GM12878 (cell line): ENCODE measurements around the gene MFSD11. TPM values are rescaled to one million over a fixed set of nuclear protein-coding genes. Genes with fewer than 3 reads are reported as not detected.

Experiments used
- microRNA counts: library from miRNA; unstranded; fragments of <30 nt; microRNA quantifications from one replicate; lab custom pipeline; 2016
- microRNA-seq: library from miRNA; unstranded; fragments of <30 nt; microRNA quantifications from one replicate; pipeline ENCODE4, GENCODE V29; 2018
- polyA plus RNA-seq, 11 experiments: library from polyadenylated mRNA; depleted of rRNA in 4 of 11; unstranded in 6 of 11; stranded (reverse) in 5 of 11; fragments of >200 nt; fragmentation: Nextera tagmentation in 4 of 11; fragmentation: Illumina TruSeq in 1 of 11; extraction: Ambion mirVana in 4 of 11; extraction: Trizol in 1 of 11; gene quantifications; 1 replicate in 1 of 11; 2 replicates in 10 of 11; pipeline versions ENCODE4 v1.2.1 to v1.2.3, GENCODE V29; 2011 to 2016; ENCODE audit warnings: inconsistent platforms in 2 of 11, missing spikeins in 2 of 11, low read depth in 1 of 11
- small RNA-seq: library from RNA; depleted of rRNA; stranded (forward); fragments of <200 nt; gene quantifications from one replicate; pipeline ENCODE3, GENCODE V24; 2014
- total RNA-seq, 4 experiments: library from RNA; depleted of rRNA in 3 of 4; stranded (reverse); fragments of >200 nt in 3 of 4; fragmentation: Illumina TruSeq in 1 of 4; extraction: Trizol in 1 of 4; gene quantifications; 2 replicates each; pipeline versions ENCODE4 v1.2.1 to v1.2.3, GENCODE V29; 2013 to 2021

Gene MFSD11
- total and polyA plus RNA-seq, 10 of the 15 experiments (the other 5 are each of a cell fraction or from before 2014, with no cell fraction given): 11.0 to 19.4 (median 15.5) TPM

MicroRNAs within 50 kb of the gene (microRNA counts, 767-probe panel; counts per million panel counts)
- 55.3 counts per million for microRNA hsa-miR-636 (lab: Ali Mortazavi, UCI)

Small RNAs within 50 kb of the gene (microRNA-seq; reads per million reads assigned to microRNA genes)
- 4.1 reads per million, percentile 24 among the genes with 10 or more reads in this experiment for gene MIR636

Small RNAs within 50 kb of the gene (small RNA-seq; reads per million reads assigned to genes)
- gene AC005837.3: not detected
- not detected for gene RF02271
- gene RNU6-97P: not detected
- 0.16 reads per million for gene RNY4P36

Other genes starting within 250 kb of the MFSD11 start
Only the 7 nearest of the 10 such genes appear.
- 0.23 TPM in 1 of 2 replicates, not detected in the other for gene ST6GALNAC2, start 152.3 kb upstream of the MFSD11 start, total RNA-seq (2014; rRNA removed)
- gene ST6GALNAC2, start 152.3 kb upstream of the MFSD11 start, total RNA-seq (2014; rRNA removed; fragmentation: Illumina TruSeq; extraction: Trizol): not detected in 2 replicates
- gene ST6GALNAC2, start 152.3 kb upstream of the MFSD11 start, total RNA-seq (2021): 0.13 and 0.41 TPM in 2 replicates
- gene ST6GALNAC2, start 152.3 kb upstream of the MFSD11 start, polyA plus RNA-seq (2011; rRNA removed): 0.08 and 0.17 TPM in 2 replicates
- not detected in 2 replicates for gene ST6GALNAC2, start 152.3 kb upstream of the MFSD11 start, polyA plus RNA-seq (2014; fragmentation: Illumina TruSeq; extraction: Trizol)
- not detected for gene ST6GALNAC2, start 152.3 kb upstream of the MFSD11 start, polyA plus RNA-seq (2014; fragmentation: Nextera tagmentation; extraction: Ambion mirVana)
- gene ST6GALNAC2, start 152.3 kb upstream of the MFSD11 start, polyA plus RNA-seq (2014; rRNA removed): 0.18 TPM in 1 of 2 replicates, not detected in the other
- under 1 TPM in 1 of 2 experiments, not detected in 1; 0.24 TPM for gene ST6GALNAC2, start 152.3 kb upstream of the MFSD11 start, polyA plus RNA-seq (2016; fragmentation: Nextera tagmentation; extraction: Ambion mirVana)
- not detected in 2 replicates for gene ST6GALNAC1, start 94.4 kb upstream of the MFSD11 start, total RNA-seq (2014; rRNA removed)
- not detected in 2 replicates for gene ST6GALNAC1, start 94.4 kb upstream of the MFSD11 start, total RNA-seq (2014; rRNA removed; fragmentation: Illumina TruSeq; extraction: Trizol)
- gene ST6GALNAC1, start 94.4 kb upstream of the MFSD11 start, total RNA-seq (2021): 0.08 and 0.29 TPM in 2 replicates
- gene ST6GALNAC1, start 94.4 kb upstream of the MFSD11 start, polyA plus RNA-seq (2011; rRNA removed): not detected in 2 replicates
- gene ST6GALNAC1, start 94.4 kb upstream of the MFSD11 start, polyA plus RNA-seq (2014; fragmentation: Illumina TruSeq; extraction: Trizol): not detected in 2 replicates
- not detected for gene ST6GALNAC1, start 94.4 kb upstream of the MFSD11 start, polyA plus RNA-seq (2014; fragmentation: Nextera tagmentation; extraction: Ambion mirVana)
- not detected in 2 replicates for gene ST6GALNAC1, start 94.4 kb upstream of the MFSD11 start, polyA plus RNA-seq (2014; rRNA removed)
- gene ST6GALNAC1, start 94.4 kb upstream of the MFSD11 start, polyA plus RNA-seq (2016; fragmentation: Nextera tagmentation; extraction: Ambion mirVana): not detected
- gene MXRA7, start 27.2 kb upstream of the MFSD11 start, total RNA-seq (2014; rRNA removed): 0.56 and 1.9 TPM in 2 replicates
- 0.49 and 0.60 TPM in 2 replicates for gene MXRA7, start 27.2 kb upstream of the MFSD11 start, total RNA-seq (2014; rRNA removed; fragmentation: Illumina TruSeq; extraction: Trizol)
- 1.1 and 1.3 TPM in 2 replicates for gene MXRA7, start 27.2 kb upstream of the MFSD11 start, total RNA-seq (2021)
- 0.15 and 0.30 TPM in 2 replicates for gene MXRA7, start 27.2 kb upstream of the MFSD11 start, polyA plus RNA-seq (2011; rRNA removed)
- 0.96 and 3.4 TPM in 2 replicates for gene MXRA7, start 27.2 kb upstream of the MFSD11 start, polyA plus RNA-seq (2014; fragmentation: Illumina TruSeq; extraction: Trizol)
- gene MXRA7, start 27.2 kb upstream of the MFSD11 start, polyA plus RNA-seq (2014; fragmentation: Nextera tagmentation; extraction: Ambion mirVana): under 1 TPM; 0.03 to 0.16 TPM
- gene MXRA7, start 27.2 kb upstream of the MFSD11 start, polyA plus RNA-seq (2014; rRNA removed): 0.48 and 2.0 TPM in 2 replicates
- gene MXRA7, start 27.2 kb upstream of the MFSD11 start, polyA plus RNA-seq (2016; fragmentation: Nextera tagmentation; extraction: Ambion mirVana): under 1 TPM; 0.08 to 0.18 TPM
- gene JMJD6, start 11.5 kb upstream of the MFSD11 start, total RNA-seq (2014; rRNA removed): 17.0 and 18.2 TPM in 2 replicates
- gene JMJD6, start 11.5 kb upstream of the MFSD11 start, total RNA-seq (2014; rRNA removed; fragmentation: Illumina TruSeq; extraction: Trizol): 16.7 and 19.2 TPM in 2 replicates
- 26.8 and 30.4 TPM in 2 replicates for gene JMJD6, start 11.5 kb upstream of the MFSD11 start, total RNA-seq (2021)
- gene JMJD6, start 11.5 kb upstream of the MFSD11 start, polyA plus RNA-seq (2011; rRNA removed): 12.5 and 22.5 TPM in 2 replicates
- 19.1 and 21.8 TPM in 2 replicates for gene JMJD6, start 11.5 kb upstream of the MFSD11 start, polyA plus RNA-seq (2014; fragmentation: Illumina TruSeq; extraction: Trizol)
- 1 to 10 TPM; 1.2 to 6.5 TPM for gene JMJD6, start 11.5 kb upstream of the MFSD11 start, polyA plus RNA-seq (2014; fragmentation: Nextera tagmentation; extraction: Ambion mirVana)
- gene JMJD6, start 11.5 kb upstream of the MFSD11 start, polyA plus RNA-seq (2014; rRNA removed): 24.2 and 27.6 TPM in 2 replicates
- gene JMJD6, start 11.5 kb upstream of the MFSD11 start, polyA plus RNA-seq (2016; fragmentation: Nextera tagmentation; extraction: Ambion mirVana): 10 to 100 TPM; 32.6 to 36.0 TPM
- 32.0 and 33.4 TPM in 2 replicates for gene METTL23, start 11.3 kb upstream of the MFSD11 start, total RNA-seq (2014; rRNA removed)
- 23.2 and 26.7 TPM in 2 replicates for gene METTL23, start 11.3 kb upstream of the MFSD11 start, total RNA-seq (2014; rRNA removed; fragmentation: Illumina TruSeq; extraction: Trizol)
- 25.6 and 28.0 TPM in 2 replicates for gene METTL23, start 11.3 kb upstream of the MFSD11 start, total RNA-seq (2021)
- gene METTL23, start 11.3 kb upstream of the MFSD11 start, polyA plus RNA-seq (2011; rRNA removed): 52.0 and 64.0 TPM in 2 replicates
- 29.9 and 44.8 TPM in 2 replicates for gene METTL23, start 11.3 kb upstream of the MFSD11 start, polyA plus RNA-seq (2014; fragmentation: Illumina TruSeq; extraction: Trizol)
- gene METTL23, start 11.3 kb upstream of the MFSD11 start, polyA plus RNA-seq (2014; fragmentation: Nextera tagmentation; extraction: Ambion mirVana): 10 to 100 TPM; 27.3 to 29.4 TPM
- 35.0 and 42.7 TPM in 2 replicates for gene METTL23, start 11.3 kb upstream of the MFSD11 start, polyA plus RNA-seq (2014; rRNA removed)
- 10 to 100 TPM; 61.4 to 61.5 TPM for gene METTL23, start 11.3 kb upstream of the MFSD11 start, polyA plus RNA-seq (2016; fragmentation: Nextera tagmentation; extraction: Ambion mirVana)
- 640 and 710 TPM in 2 replicates for gene SRSF2, start 788 bp upstream of the MFSD11 start, total RNA-seq (2014; rRNA removed)
- gene SRSF2, start 788 bp upstream of the MFSD11 start, total RNA-seq (2014; rRNA removed; fragmentation: Illumina TruSeq; extraction: Trizol): 257 and 261 TPM in 2 replicates
- 532 and 545 TPM in 2 replicates for gene SRSF2, start 788 bp upstream of the MFSD11 start, total RNA-seq (2021)
- 484 and 614 TPM in 2 replicates for gene SRSF2, start 788 bp upstream of the MFSD11 start, polyA plus RNA-seq (2011; rRNA removed)
- gene SRSF2, start 788 bp upstream of the MFSD11 start, polyA plus RNA-seq (2014; fragmentation: Illumina TruSeq; extraction: Trizol): 414 and 418 TPM in 2 replicates
- gene SRSF2, start 788 bp upstream of the MFSD11 start, polyA plus RNA-seq (2014; fragmentation: Nextera tagmentation; extraction: Ambion mirVana): 100 to 1,000 TPM; 225 to 363 TPM
- gene SRSF2, start 788 bp upstream of the MFSD11 start, polyA plus RNA-seq (2014; rRNA removed): 795 and 1,321 TPM in 2 replicates
- 100 to 1,000 TPM; 392 to 407 TPM for gene SRSF2, start 788 bp upstream of the MFSD11 start, polyA plus RNA-seq (2016; fragmentation: Nextera tagmentation; extraction: Ambion mirVana)
- gene MGAT5B, start 130.3 kb downstream of the MFSD11 start, total RNA-seq (2014; rRNA removed): not detected in 2 replicates
- gene MGAT5B, start 130.3 kb downstream of the MFSD11 start, total RNA-seq (2014; rRNA removed; fragmentation: Illumina TruSeq; extraction: Trizol): not detected in 2 replicates
- gene MGAT5B, start 130.3 kb downstream of the MFSD11 start, total RNA-seq (2021): 0.13 TPM in 1 of 2 replicates, not detected in the other
- not detected in 2 replicates for gene MGAT5B, start 130.3 kb downstream of the MFSD11 start, polyA plus RNA-seq (2011; rRNA removed)
- gene MGAT5B, start 130.3 kb downstream of the MFSD11 start, polyA plus RNA-seq (2014; fragmentation: Illumina TruSeq; extraction: Trizol): not detected in 2 replicates
- not detected for gene MGAT5B, start 130.3 kb downstream of the MFSD11 start, polyA plus RNA-seq (2014; fragmentation: Nextera tagmentation; extraction: Ambion mirVana)
- gene MGAT5B, start 130.3 kb downstream of the MFSD11 start, polyA plus RNA-seq (2014; rRNA removed): not detected in 2 replicates
- not detected for gene MGAT5B, start 130.3 kb downstream of the MFSD11 start, polyA plus RNA-seq (2016; fragmentation: Nextera tagmentation; extraction: Ambion mirVana)